ENCODE measurements around the gene NRIP2. TPM values are rescaled to one million over a fixed set of nuclear protein-coding genes. Genes with fewer than 3 reads are reported as not detected.
A peak's percentile ranks its signal among the peaks of the same experiment; 100 is the strongest.

The NRIP2 gene, protein sequence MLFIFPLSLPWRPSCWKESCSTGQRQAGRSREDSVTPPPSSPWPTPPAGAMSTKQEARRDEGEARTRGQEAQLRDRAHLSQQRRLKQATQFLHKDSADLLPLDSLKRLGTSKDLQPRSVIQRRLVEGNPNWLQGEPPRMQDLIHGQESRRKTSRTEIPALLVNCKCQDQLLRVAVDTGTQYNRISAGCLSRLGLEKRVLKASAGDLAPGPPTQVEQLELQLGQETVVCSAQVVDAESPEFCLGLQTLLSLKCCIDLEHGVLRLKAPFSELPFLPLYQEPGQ
- 1 to 10 TPM in 3 of 4 donors, under 1 TPM in 1; 0.48 to 4.7 (median 1.9) TPM for total RNA-seq

GRCh38 chr12:2834581-2835491, at the start of gene NRIP2:
NRIP2 (minus strand) TSS chr12:2835035; CDS start chr12:2834983, 52 bp downstream.
- Histone ChIP-seq H3K36me3 (peaks cover 30% of the 10 kb centered on the region), H3K9me3 (no peaks in the 10 kb centered on the region), H3K27ac (no peak within 1 kb of the TSS), H3K4me1 (peaks cover 27% of the 10 kb centered on the region), H3K4me3 (peak within 1 kb of the TSS; percentile 5), H3K27me3 (no peaks in the 10 kb centered on the region)
- no peak for TF ChIP-seq POLR2AphosphoS5 (IDR thresholded peaks at IDR 0.05)
- no peak for TF ChIP-seq EP300 (IDR thresholded peaks at IDR 0.05)
- no peak for TF ChIP-seq POLR2A (IDR thresholded peaks at IDR 0.05)
- TF ChIP-seq, protein P1, sequence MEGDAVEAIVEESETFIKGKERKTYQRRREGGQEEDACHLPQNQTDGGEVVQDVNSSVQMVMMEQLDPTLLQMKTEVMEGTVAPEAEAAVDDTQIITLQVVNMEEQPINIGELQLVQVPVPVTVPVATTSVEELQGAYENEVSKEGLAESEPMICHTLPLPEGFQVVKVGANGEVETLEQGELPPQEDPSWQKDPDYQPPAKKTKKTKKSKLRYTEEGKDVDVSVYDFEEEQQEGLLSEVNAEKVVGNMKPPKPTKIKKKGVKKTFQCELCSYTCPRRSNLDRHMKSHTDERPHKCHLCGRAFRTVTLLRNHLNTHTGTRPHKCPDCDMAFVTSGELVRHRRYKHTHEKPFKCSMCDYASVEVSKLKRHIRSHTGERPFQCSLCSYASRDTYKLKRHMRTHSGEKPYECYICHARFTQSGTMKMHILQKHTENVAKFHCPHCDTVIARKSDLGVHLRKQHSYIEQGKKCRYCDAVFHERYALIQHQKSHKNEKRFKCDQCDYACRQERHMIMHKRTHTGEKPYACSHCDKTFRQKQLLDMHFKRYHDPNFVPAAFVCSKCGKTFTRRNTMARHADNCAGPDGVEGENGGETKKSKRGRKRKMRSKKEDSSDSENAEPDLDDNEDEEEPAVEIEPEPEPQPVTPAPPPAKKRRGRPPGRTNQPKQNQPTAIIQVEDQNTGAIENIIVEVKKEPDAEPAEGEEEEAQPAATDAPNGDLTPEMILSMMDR (IDR thresholded peaks at IDR 0.05) = no peak
- DNase-seq (ENCODE audit: low spot score in 2 of 2) = no peak
- 29% methylated on average over 32 of the region's 32 CpGs for WGBS

DNA sequence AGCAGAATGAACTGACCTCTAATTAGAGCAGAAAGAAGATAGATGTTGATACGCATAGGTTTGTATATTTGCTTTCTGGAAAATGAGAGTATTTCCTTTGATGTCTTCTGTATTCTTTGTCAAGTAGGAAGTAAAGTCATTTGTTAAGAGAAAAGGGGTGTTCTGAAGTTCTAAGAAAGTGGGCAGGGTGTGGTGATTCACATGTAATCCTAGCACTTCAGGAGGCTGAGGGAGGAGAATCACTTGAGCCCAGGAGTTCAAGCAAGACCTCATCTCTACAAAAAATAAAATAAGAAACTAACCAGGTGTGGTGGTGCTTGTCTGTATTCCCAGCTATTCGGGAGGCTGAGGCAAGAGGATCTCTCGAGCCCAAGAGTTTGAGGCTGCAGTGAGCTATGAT, 45.0 kb upstream of the NRIP2 start:
- DNase-seq (ENCODE audit: low spot score in 2 of 2) = no peak
- no peak overlapping the region for H3K4me3 ChIP-seq
- no peak overlapping the region for H3K27ac ChIP-seq
- no peaks in the 10 kb centered on the region for H3K27me3 ChIP-seq
- TF ChIP-seq POLR2A (IDR thresholded peaks at IDR 0.05) (no peak), EP300 (IDR thresholded peaks at IDR 0.05) (no peak), POLR2AphosphoS5 (IDR thresholded peaks at IDR 0.05) (no peak)
- TF ChIP-seq, protein P1 (IDR thresholded peaks at IDR 0.05) = no peak
- 94% methylated on average over 3 of the region's 3 CpGs for WGBS
- H3K36me3 ChIP-seq = no peaks in the 10 kb centered on the region
- no peaks in the 10 kb centered on the region for H3K9me3 ChIP-seq
- peaks cover 22% of the 10 kb centered on the region for H3K4me1 ChIP-seq

GRCh38 chr12:2877953-2878732, 43.3 kb upstream of the NRIP2 start:
- TF ChIP-seq POLR2A (IDR thresholded peaks at IDR 0.05) (no peak), POLR2AphosphoS5 (IDR thresholded peaks at IDR 0.05) (no peak), EP300 (IDR thresholded peaks at IDR 0.05) (no peak)
- TF ChIP-seq, protein P1 (IDR thresholded peaks at IDR 0.05) = no peak
- no peak for DNase-seq (ENCODE audit: low spot score in 2 of 2)
- peak overlapping the region; percentile 85 for H3K27ac ChIP-seq
- H3K4me3 ChIP-seq = peak overlapping the region; percentile 77
- no peaks in the 10 kb centered on the region for H3K27me3 ChIP-seq
- no peaks in the 10 kb centered on the region for H3K36me3 ChIP-seq
- no peaks in the 10 kb centered on the region for H3K9me3 ChIP-seq
- H3K4me1 ChIP-seq = peaks cover 22% of the 10 kb centered on the region
- whole genome bisulfite sequencing = 33% methylated on average over 16 of the region's 16 CpGs

- 1% methylated on average over 56 of the region's 70 CpGs for WGBS
- no peak for TF ChIP-seq EP300 (IDR thresholded peaks at IDR 0.05)
- peak in 1 of 2 donors; percentile 44 for TF ChIP-seq POLR2A (IDR thresholded peaks at IDR 0.05)
- TF ChIP-seq, protein P1 (IDR thresholded peaks at IDR 0.05) = no peak
- TF ChIP-seq POLR2AphosphoS5 (IDR thresholded peaks at IDR 0.05) = peak in 2 of 3 donors; percentile 37 to 44
- Histone ChIP-seq H3K27ac (peak within 1 kb of the TSS; percentile 85), H3K9me3 (no peaks in the 10 kb centered on the region), H3K36me3 (no peaks in the 10 kb centered on the region), H3K27me3 (no peaks in the 10 kb centered on the region), H3K4me3 (peak within 1 kb of the TSS; percentile 77), H3K4me1 (peaks cover 22% of the 10 kb centered on the region)
- DNase-seq (ENCODE audit: low spot score in 2 of 2) = peak; percentile 93 to 96
Measured at GRCh38 chr12:2877047-2877952, 42.5 kb upstream of the NRIP2 start, which contains the start of the genes FOXM1 and RHNO1. FOXM1 (minus strand) TSS chr12:2877174; CDS start chr12:2874478, 2,696 bp downstream. RHNO1 (plus strand) TSS chr12:2877223; CDS start chr12:2885367, 8,144 bp downstream.

Data from suprapubic skin (tissue), 4 donors.